HL-60/S4 treated with retinoic acid at 250 ng/mL for 4 days and 3 days (cell line): Measurements from ENCODE around the gene ADAMTS6.
"Not testable (repeated sequence)": the region's sequence is repeated elsewhere in the genome, so short reads cannot be mapped to it uniquely, and the experiment has no call there.

ENCODE experiments used
- in situ Hi-C: fragments of 300-500 bp; cut with MboI; formaldehyde crosslinking; loops from 2 replicates; pipeline ENCODE4 v1.7.0; 2022; ENCODE audit warnings: low sequenced_read_pairs

ADAMTS6 gene

DNA sequence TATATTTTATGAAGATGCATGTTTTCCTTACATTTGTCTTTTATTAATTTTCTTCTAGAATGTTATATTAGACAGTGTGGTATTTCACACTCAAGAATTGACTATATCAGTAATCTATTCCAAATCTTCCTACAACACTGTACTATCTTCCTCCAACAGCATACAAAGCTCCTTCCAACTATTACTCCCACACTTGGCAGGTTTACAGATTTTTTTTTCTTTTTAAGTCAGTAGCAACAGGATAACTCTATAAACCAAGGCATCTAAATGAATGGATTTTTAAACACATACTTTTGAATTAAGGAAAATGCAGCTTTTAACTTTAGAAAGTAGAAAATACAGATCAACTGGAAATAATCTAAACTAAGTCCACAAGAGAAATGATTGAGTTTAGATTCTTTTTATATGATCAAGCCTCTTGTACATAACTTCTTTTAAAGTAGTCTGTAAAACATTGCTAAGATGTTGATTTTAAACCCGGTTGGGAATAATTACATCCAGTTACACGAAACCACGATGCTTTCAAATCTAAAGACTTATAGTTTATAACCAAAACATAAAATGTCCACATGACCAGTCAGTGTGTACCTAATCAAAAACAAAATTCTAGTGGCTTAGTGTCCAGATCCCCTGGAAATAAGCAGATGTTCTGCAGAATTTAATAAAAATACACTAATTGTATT lies 281.6 kb downstream of the ADAMTS6 start:
- in situ Hi-C loops = no loop called here

DNA sequence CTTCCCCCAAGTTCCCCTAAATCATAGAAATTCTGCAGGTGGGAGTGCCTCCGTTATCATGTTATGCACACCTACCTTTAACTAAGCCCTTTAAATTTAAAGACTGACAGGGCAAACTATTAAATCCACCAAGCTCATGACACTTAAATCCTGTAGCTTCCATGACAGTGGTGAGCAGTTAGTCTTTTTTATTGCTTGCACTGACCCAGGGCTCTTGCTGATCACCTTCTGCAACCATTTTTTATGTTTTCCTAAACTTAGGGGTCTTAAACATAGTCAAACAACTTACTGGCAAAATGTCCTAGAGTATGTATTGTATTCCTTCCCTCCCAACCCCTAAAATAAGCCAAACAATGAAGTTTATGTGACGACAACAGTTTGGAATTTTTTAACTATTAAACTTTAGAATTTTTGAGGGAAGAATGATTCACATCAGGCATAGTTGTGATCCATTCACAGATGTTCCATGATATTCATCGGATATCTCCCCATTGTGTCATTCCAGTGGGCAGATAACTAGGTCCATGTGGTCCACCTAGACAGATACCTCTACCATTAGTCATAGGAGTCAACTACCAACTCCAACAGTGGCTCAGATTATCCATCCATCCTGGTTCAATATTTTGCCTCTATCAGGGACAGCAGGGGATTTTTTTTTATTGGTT lies 283.1 kb downstream of the ADAMTS6 start:
- in situ Hi-C loops = no loop called here

DNA sequence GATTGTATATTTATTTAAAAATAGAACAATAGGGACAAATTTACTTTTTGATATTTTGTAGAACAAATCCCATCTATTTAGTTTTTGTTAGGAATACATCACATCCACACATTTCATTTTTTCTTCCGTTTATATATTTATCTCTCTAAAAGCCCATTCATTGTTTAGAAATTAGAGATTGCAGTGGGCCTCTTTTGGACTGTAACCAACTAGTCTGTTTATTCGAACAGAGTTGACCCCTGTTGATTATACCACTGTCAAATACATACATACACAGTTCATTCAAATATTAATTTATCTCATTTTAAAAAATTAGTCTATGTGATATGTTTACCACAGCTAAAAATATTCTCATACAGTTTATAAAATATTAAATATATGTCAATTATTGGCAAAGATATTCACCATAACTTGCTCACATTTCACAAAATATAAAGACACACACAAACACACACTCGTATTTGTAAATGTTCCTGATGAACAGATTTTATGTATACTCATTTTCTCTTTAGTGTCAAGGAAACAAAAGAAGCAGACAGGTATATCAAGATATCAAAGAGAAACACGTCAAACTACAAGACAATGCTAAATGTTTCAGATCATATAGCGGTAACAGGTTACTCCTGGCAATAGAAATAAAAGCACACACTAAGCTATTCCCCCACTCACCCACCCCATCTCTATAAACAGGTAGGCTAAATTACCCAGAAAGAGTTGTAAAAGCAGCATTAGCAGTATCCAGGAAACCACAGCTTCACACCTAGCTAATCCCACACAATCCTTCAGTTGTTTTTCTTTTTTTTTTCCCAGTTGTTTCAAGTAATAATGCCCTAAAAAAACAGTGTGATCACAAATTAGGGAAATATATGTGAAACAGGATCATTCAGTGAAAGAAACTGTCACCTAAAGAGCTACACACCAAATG lies 283.9 kb downstream of the ADAMTS6 start:
- in situ Hi-C loops = no loop called here

DNA sequence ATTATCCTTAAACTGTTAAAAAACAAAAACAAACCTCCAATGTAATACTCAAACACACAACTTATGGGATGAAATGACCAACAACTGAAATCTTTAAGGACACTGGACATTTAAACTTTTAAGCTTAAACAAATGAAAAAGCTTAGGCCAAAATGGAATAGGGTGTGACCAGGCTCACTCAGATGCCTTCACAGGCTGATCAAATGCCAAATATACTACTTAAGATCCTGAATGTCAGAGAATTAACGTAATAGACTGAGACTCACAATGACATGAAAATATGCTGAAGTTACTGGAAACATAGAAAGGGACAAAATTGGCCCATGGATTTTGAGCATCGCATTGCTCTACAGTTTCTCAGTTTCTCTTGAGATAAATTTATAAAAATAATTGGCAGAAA lies 286.8 kb downstream of the ADAMTS6 start:
- in situ Hi-C loops = no loop called here

DNA sequence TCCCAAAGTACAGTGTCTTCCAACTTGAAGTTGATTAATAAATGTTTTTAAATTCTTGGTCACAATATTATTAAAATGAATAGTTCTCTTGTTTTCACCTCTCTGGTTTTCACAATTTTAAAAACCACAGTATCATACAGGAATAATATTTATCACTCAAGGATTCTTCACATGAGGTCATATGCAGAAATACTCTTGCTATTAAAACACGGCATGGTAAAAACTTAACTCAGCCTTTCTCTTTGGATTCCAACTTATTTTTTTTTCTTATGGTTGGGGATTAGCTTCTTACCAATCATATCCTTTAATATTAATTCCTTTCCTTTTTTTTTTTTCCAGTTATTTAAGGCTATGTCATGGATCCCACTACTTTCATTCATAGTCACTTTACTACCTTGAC lies 289.4 kb downstream of the ADAMTS6 start:
- in situ Hi-C loops = no loop called here

DNA sequence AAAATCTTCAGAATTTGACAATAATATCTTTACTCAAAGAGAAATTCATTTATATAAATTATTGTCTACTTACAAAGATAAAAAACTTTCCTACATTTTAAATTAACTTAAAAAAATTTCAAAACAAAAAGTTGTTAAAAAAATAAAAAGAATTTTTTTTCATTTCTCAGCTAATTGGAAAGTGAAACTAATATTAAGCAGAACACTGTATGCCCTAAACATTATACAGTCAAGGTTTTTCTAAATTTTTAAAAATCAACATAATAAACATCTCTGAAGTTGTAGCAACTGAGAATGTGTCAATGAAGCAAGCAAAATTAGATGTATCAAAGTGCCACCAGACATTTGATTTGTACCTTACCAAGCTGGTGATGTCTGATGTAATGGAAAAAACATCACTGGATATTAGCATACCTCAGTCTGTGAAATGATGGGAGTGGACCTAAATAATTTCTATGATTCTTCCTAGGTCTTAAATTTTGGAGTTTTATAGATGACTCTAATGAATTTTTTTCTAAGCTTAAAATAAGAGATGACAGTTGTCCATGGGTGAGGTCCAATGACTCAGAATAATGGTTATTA lies 290.1 kb downstream of the ADAMTS6 start:
- in situ Hi-C loops = no loop called here

DNA sequence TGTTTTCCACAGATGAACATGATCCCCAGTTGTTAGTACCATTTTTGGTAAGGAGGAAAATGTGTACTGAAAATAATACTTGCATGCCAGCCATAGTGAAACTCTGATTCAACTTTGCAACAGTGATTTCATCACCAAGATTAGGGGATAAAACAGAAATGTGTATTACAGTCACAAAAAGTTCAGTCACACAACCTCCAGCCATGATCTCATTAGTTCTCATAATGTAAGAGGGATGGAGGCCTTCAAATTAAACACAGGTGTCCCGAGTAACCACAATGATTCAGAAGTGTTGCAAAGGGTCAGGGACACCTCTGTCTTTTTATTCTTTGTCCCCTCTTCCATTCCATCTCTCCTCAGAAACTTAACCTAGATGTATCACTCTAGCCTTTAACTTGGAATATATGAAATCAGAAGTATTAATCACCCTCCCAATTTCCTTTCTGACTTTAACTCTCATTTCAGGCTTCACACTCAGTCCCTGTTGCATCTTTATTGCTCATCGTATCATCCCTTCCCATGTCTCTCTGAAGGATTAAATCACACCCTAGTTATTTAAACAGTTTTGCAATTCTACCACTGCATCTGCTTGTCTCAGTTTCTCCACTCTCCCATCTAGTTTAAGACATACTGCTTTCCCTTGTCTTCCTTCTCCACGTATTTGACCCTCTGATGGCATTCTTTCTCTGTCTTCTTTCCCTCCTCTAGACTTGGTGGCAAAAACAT lies 291.2 kb downstream of the ADAMTS6 start:
- in situ Hi-C loops = no loop called here

DNA sequence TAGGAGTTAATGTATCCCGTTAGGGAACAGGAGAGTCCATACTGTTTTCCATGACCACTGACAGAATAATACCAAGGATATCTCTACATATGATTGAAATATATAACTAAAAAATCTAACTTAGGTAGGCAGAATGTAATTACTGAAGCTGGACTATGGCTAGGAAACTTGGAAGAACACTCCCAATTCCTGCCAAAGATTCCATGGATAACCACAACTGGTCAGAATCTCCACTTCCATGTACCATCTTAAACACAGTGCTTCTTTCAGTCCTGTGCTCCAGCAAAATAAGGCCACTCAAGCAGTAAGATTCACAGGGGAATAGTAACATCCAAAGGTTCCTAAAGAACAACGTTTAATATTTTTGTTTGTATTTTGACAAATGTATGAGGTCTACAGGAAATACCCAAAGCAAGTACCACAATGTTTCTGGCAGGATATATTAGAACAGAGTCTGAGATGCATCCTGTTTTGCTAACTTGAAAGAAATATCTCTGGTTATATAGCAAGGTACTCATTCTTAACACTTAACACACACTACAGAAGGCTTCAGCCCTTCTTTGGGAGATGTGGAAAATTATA lies 295.0 kb downstream of the ADAMTS6 start:
- in situ Hi-C loops = no loop called here

DNA sequence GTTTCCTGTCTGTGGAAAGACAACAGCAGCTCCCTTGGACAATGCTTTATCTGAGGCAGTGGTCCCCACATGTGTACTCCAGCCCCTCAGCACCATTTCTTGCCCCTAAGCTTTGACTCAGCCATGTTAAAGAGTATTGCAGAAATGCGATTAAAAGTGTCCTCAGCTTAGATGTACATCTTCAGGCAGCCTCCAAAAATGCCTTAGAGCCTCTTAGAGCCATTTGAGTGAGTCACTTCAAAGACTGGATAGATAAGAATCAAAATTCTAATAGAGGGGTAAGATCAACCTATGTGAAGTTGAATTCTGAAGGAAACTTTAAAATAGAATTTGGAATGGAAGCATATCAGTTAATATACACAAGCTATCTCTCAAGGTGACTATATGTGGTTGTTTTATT lies 296.3 kb downstream of the ADAMTS6 start:
- in situ Hi-C loops = no loop called here

DNA sequence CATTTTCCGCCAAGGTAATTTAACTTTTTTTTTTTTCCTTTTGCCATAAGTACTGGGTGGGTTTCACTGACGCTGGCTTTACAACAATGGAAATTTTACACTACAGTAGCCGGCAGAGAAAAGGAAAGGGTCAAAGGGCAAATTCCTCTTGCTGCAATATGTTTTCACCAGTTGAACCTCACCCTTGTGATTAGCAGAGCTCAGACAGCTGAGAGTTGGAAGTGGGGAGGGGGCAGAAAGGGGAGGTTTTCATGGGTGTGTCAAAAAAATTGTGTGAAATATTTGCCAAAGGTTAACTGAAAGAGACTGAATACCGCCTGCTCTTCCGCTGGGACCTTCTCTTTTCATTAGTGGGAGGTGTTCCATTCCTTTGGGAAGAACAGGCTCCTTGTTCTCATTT lies 296.9 kb downstream of the ADAMTS6 start:
- in situ Hi-C loops = no loop called here

DNA sequence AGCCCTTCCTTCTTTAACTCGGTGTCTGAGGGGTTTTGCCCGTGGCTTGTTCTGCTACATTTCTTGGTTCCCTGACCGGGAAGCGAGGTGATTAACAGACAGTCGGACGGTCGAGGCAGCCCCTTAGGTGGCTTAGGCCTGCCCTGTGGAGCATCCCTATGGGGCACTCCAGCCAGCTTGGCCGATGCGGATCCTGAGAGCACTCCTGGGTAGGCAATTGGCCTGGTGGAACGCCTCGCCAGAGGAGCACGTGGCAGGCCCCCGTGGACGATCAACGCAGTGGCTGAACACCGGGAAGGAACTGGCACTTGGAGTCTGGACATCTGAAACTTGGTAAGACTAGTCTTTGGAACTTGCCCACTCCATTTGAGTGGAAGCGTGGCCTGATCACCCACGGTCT lies 307.5 kb downstream of the ADAMTS6 start:
- in situ Hi-C loops = not testable (repeated sequence)

DNA sequence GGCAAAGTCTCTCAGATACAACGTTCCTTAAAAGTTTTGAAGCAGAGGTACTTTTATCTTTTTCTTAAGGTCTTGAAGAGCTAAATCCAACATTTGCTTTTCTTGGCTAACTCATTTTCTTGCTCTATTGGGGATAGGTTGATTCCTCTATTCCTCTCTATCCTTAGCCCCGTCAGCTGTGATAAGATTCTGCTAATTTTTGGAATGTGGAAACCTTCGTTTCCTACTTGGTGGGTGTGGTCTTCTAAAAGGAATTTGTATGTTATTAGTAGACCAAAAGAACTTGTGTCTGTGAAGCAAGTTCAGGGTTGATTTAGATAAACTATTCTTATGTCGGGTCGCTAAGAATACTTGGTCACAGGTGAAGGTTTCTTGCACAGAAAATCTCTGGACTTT lies 308.6 kb downstream of the ADAMTS6 start:
- in situ Hi-C loops = no loop called here

DNA sequence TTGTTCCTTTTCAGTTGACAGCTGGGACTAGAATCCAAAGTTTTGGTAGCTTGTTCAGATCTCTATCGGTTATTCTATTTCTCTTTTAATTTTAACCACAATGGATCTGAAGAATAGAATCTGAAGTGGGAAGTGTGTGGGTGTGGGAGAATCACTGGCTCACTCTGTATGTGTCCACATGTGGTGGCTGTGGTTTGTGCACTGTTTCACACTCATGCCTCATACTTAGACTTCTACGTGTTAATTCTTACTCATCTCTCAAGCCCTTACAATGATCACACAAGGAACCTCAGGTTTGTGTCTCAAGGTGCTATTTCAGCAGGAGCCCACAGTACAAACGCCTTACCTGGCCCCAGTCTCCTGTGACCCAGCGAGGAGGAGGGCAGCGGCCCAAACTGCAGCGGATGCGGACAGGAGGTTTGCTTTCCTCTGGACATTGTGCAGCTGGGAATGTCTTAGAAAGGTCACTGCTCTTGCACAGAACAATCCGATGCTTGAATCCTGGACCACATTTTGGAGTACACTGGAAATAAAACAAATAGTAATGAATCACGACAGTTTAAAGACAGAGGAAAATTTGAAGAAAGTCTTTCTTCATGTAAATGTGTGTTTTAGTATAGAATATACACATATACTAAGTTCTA lies 309.1 kb downstream of the ADAMTS6 start:
- in situ Hi-C loops = no loop called here

DNA sequence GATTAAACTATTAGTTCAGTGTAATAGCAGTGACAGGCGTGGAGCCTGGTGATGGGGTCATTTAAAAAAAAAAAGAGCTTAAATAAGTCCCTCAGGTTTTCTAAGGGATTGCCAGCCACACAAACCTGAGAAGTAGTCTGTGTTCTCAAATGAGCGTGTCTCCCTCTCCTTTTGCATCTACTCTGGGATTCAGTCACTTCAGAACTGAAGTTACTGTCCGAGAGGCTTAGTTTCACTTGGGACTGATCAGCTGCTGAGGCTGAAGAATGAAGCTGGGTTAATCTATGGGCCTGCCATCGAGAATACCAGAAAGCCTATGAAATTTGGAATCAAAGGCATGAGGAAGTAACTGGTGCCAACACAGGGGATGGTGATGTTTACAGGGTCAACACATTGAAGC lies 310.1 kb downstream of the ADAMTS6 start:
- in situ Hi-C loops = no loop called here

DNA sequence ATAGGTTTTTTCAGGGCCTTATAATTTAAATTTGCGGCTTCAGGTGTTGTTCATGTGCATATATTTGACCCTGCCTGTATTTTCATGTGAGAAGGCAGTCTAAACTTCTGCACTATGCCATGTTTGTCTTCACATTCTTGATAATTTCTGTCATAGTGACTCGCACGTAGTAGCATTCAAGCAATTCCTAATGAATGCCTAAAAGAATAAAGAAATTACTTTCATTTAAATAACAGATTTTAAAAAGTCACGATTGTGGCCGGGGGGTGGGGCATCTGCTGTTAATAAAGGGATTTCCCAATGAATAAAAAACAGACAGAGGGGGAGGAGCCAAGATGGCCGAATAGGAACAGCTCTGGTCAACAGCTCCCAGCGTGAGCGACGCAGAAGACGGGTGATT lies 318.0 kb downstream of the ADAMTS6 start:
- in situ Hi-C loops = no loop called here

DNA sequence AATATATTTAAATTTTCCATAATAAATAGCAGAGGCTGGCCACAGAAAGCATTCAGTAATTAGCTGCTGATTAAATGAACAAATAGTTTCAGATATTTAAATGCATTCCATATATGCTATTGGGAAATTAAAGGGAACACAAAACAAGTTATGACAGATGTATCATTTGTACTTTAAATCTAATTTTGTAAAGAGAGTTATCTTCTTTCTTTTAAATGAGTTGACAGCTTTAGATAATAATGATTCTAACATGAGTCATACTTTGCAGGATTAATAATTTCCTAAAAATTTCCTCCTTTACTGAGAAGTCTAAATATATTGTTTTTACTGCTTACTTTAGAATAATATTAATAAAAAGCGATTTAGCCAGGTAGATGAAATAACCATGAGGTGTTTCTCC lies 320.1 kb downstream of the ADAMTS6 start:
- in situ Hi-C loops = no loop called here

DNA sequence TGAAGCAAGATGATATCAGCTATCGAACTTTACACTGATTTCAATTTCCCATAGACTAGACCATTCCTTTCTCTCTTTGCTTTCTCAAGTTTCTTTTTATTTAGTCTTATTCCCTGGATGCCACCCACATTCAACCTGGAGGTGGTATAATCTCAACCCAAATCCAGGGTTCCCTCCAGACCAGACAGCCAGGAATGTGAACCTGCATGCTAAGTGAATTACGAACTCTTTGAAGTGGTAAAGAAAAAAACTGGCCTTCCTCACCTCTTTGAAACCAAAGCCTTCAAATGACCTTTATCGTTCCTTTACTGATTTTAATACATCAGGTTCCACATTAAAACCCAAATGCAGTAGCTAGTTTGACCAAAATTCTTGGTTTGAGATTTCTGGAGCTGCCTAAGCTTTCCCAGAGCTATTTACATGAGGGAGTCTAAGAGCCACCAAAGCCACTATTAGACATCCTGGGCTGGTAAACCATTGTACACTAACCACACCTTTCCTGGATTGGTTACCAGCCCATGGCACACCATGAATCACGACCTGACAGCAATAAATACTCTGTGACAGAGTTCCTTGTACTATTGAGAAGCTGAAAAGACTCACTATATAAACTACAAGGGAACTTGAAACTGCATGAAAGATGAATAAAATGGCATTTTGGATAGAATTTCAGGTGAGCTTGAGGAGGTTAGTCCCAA lies 323.7 kb downstream of the ADAMTS6 start:
- in situ Hi-C loops = no loop called here

DNA sequence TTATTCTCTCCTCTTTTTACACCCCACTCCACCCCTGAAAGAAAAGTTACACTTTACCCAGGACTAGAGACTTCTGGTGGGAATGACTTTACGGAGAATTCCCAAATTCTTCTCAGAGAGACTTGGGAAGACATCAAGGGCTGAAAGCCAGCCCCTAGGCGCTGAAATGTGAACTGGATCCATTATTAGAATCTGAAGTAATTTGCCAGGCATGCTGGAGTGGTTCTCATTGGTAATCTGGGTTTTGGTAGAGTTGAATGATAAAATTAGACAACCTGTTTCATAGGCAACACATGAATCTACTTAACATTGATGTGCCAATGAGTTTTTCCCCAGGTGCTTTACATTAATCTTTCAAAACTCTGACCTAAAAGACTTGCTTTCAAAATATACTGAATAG lies 324.8 kb downstream of the ADAMTS6 start:
- in situ Hi-C loops = no loop called here

DNA sequence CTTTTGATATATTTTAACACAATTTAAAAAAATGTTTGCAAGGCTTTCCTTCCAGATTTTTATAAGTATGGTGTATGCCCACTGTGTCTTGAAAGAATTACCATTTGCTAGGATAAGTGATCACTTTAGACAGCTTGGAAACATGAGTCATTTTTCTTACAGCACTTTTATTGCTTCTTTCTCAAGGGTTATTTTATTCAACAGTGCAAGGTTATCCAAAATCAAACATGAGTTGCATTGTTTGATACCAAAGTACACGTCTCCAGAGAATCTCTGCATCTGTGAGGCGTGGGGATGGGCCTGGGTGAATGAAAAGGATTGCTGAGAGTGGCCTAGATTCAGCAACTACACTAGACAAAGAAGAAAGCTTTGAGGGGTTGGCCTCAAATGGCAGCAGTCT lies 329.6 kb downstream of the ADAMTS6 start:
- in situ Hi-C loops = no loop called here
